GM23338 (cell line): ENCODE results near the gene ZFYVE21. TPM values are rescaled to one million over a fixed set of nuclear protein-coding genes. Genes with fewer than 3 reads are reported as not detected.

Experiments
- ATAC-seq: fragments of 200-7000 bp; cut with Tn5 transposase; 3 replicates; pipeline ENCODE4 v1.9.1; 2020
- DNase-seq: peaks from one replicate; pipeline ENCODE4 v3.0.0-alpha.2; 2015; ENCODE audit warnings: low spot score
- H2AFZ ChIP-seq: fragments of 200-600 bp; sonication (generic); 2 replicates; pipeline ENCODE4 v1.8.0; 2016; ENCODE audit warnings: antibody characterized with exemption, mild to moderate bottlenecking, moderate library complexity
- H3F3A ChIP-seq: fragments of 200-600 bp; sonication (generic); replicated peaks from 2 replicates; pipeline ENCODE4 v1.8.0; 2017; ENCODE audit warnings: antibody characterized with exemption, mixed run types, low read depth
- H3K27ac ChIP-seq: fragments of 200-600 bp; sonication (generic); 2 replicates; pipeline ENCODE4 v1.6.1; 2016; ENCODE audit warnings: low read depth
- H3K27me3 ChIP-seq: fragments of 200-600 bp; sonication (generic); 2 replicates; pipeline ENCODE4 v1.8.0; 2016; ENCODE audit warnings: mild to moderate bottlenecking, mixed run types, moderate library complexity; ENCODE audit not compliant: insufficient read depth
- H3K36me3 ChIP-seq: fragments of 200-600 bp; sonication (generic); 2 replicates; pipeline ENCODE4 v1.8.0; 2016; ENCODE audit warnings: mild to moderate bottlenecking; ENCODE audit not compliant: insufficient read depth
- H3K4me1 ChIP-seq: fragments of 200-600 bp; sonication (generic); 2 replicates; pipeline ENCODE4 v1.8.0; 2016; ENCODE audit warnings: mild to moderate bottlenecking, moderate library complexity; ENCODE audit not compliant: insufficient read depth
- H3K4me2 ChIP-seq: fragments of 200-600 bp; sonication (generic); 2 replicates; pipeline ENCODE4 v1.7.1; 2017; ENCODE audit warnings: mixed run types
- H3K4me3 ChIP-seq: fragments of 200-600 bp; sonication (generic); 2 replicates; pipeline ENCODE4 v1.6.1; 2016; ENCODE audit warnings: mixed run types
- H3K79me2 ChIP-seq: fragments of 200-600 bp; sonication (generic); replicated peaks from 2 replicates; pipeline ENCODE4 v1.8.0; 2017; ENCODE audit warnings: mild to moderate bottlenecking; ENCODE audit not compliant: insufficient read depth
- H3K9me2 ChIP-seq: fragments of 200-600 bp; sonication (generic); 2 replicates; pipeline ENCODE4 v1.8.0; 2017; ENCODE audit not compliant: insufficient read depth
- H4K20me1 ChIP-seq: fragments of 200-600 bp; sonication (generic); replicated peaks from 2 replicates; pipeline ENCODE4 v1.8.0; 2017; ENCODE audit warnings: mild to moderate bottlenecking; ENCODE audit not compliant: insufficient read depth
- H3K27ac Mint-ChIP-seq: 2 replicates; pipeline ENCODE4 v1.8.0; 2020; ENCODE audit warnings: inconsistent platforms, mild to moderate bottlenecking, moderate library complexity, mixed read lengths
- H3K27me3 Mint-ChIP-seq: 3 replicates; pipeline ENCODE4 v1.8.0; 2022; ENCODE audit warnings: low read depth, mild to moderate bottlenecking, moderate library complexity, mixed read lengths, inconsistent platforms; ENCODE audit not compliant: insufficient read depth, poor library complexity
- H3K36me3 Mint-ChIP-seq: 3 replicates; pipeline ENCODE4 v1.8.0; 2021; ENCODE audit warnings: low read depth, mild to moderate bottlenecking, inconsistent platforms, moderate library complexity, mixed read lengths
- H3K4me1 Mint-ChIP-seq: 3 replicates; pipeline ENCODE4 v1.8.0; 2020; ENCODE audit warnings: mild to moderate bottlenecking, inconsistent platforms, mixed read lengths
- H3K4me3 Mint-ChIP-seq: 3 replicates; pipeline ENCODE4 v1.8.0; 2021; ENCODE audit warnings: moderate library complexity, mild to moderate bottlenecking, inconsistent platforms, mixed read lengths
- H3K9me3 Mint-ChIP-seq: 3 replicates; pipeline ENCODE4 v1.8.0; 2020; ENCODE audit warnings: moderate library complexity, mild to moderate bottlenecking, inconsistent platforms, mixed read lengths
- CREB1 ChIP-seq: fragments of 250-450 bp; sonication (Bioruptor Pico); IDR thresholded peaks from 2 replicates; pipeline ENCODE4 v1.5.0; 2020; ENCODE audit warnings: low read depth, mild to moderate bottlenecking, moderate library complexity
- ETS1 ChIP-seq: IDR thresholded peaks from 2 replicates; pipeline ENCODE4 v1.6.1; 2016; ENCODE audit warnings: antibody characterized with exemption
- EZH2phosphoT487 ChIP-seq: fragments of 200-600 bp; sonication (generic); IDR thresholded peaks from one replicate; pipeline ENCODE4 v1.8.1; 2018; ENCODE audit warnings: antibody characterized with exemption; ENCODE audit not compliant: unreplicated experiment
- JUNB ChIP-seq: IDR thresholded peaks from one replicate; pipeline ENCODE4 v1.6.1; 2016; ENCODE audit warnings: antibody characterized with exemption; ENCODE audit not compliant: unreplicated experiment
- NANOG ChIP-seq: IDR thresholded peaks from 2 replicates; pipeline ENCODE4 v1.6.1; 2016; ENCODE audit warnings: antibody characterized with exemption, borderline replicate concordance
- POLR2AphosphoS5 ChIP-seq: IDR thresholded peaks from 2 replicates; pipeline ENCODE4 v1.6.1; 2016; ENCODE audit warnings: antibody characterized with exemption, low read depth
- REST ChIP-seq: IDR thresholded peaks from one replicate; pipeline ENCODE4 v1.6.1; 2018; ENCODE audit warnings: antibody characterized with exemption; ENCODE audit not compliant: unreplicated experiment
- STAT1 ChIP-seq: IDR thresholded peaks from one replicate; pipeline ENCODE4 v1.6.1; 2016; ENCODE audit warnings: antibody characterized with exemption; ENCODE audit not compliant: unreplicated experiment
- ZNF114 ChIP-seq: fragments of 250-450 bp; sonication (Bioruptor Pico); IDR thresholded peaks from 2 replicates; pipeline ENCODE4 v1.5.0; 2020; ENCODE audit warnings: mild to moderate bottlenecking, moderate library complexity
- ZNF331 ChIP-seq: fragments of 250-450 bp; sonication (Bioruptor Pico); IDR thresholded peaks from 2 replicates; pipeline ENCODE4 v1.5.0; 2020; ENCODE audit warnings: low read depth, mild to moderate bottlenecking, moderate library complexity
- ZNF462 ChIP-seq: fragments of 250-450 bp; sonication (Bioruptor Pico); IDR thresholded peaks from 2 replicates; pipeline ENCODE4 v1.5.0; 2020; ENCODE audit warnings: mild to moderate bottlenecking, moderate library complexity
- polyA plus RNA-seq: library from polyadenylated mRNA; unstranded; fragments of >200 nt; fragmentation: Nextera tagmentation; extraction: Ambion mirVana; gene quantifications from 2 replicates; pipeline ENCODE4 v1.2.1, GENCODE V29; 2016
- total RNA-seq: library from RNA; depleted of rRNA; stranded (reverse); fragments of >200 nt; shearing (Covaris generic); gene quantifications from 2 replicates; pipeline ENCODE4 v1.2.3, GENCODE V29; 2014

The ZFYVE21 gene
- total and polyA plus RNA-seq, 2 experiments from 2014 or later = 88.0 to 89.6 TPM

- TF ChIP-seq REST = no peak
- no peak for TF ChIP-seq CREB1
These were observed 26.4 kb upstream of the ZFYVE21 start (continued) for GRCh38 chr14:103688906-103689902.

- Histone ChIP-seq H3K4me1 (no peaks in the 10 kb centered on the region), H3K36me3 (peaks cover 28% of the 10 kb centered on the region), H3K27me3 (no peaks in the 10 kb centered on the region), H3F3A (peaks cover 7% of the 10 kb centered on the region), H3K4me2 (no peak overlapping the region), H3K27ac (no peak overlapping the region), H2AFZ (no peak overlapping the region), H3K4me3 (no peak overlapping the region), H3K79me2 (peaks cover 32% of the 10 kb centered on the region), H3K9me2 (no peaks in the 10 kb centered on the region), H4K20me1 (peaks cover 17% of the 10 kb centered on the region)
- DNase-seq (no peak), ATAC-seq (no peak)
- no peaks in the 10 kb centered on the region for H3K9me3 Mint-ChIP-seq
- H3K4me3 Mint-ChIP-seq = no peak overlapping the region
- peaks cover 51% of the 10 kb centered on the region for H3K36me3 Mint-ChIP-seq
- H3K4me1 Mint-ChIP-seq = peaks cover 4% of the 10 kb centered on the region
- H3K27ac Mint-ChIP-seq = no peak overlapping the region
- peaks cover 5% of the 10 kb centered on the region for H3K27me3 Mint-ChIP-seq
- TF ChIP-seq ZNF331 (CRISPR knock-in tag) = no peak
- TF ChIP-seq ZNF114 (CRISPR knock-in tag) = no peak
- no peak for TF ChIP-seq POLR2AphosphoS5
- no peak for TF ChIP-seq CREB1
- TF ChIP-seq EZH2phosphoT487 = no peak
- TF ChIP-seq STAT1 = no peak
- TF ChIP-seq ETS1 = no peak
- TF ChIP-seq JUNB = no peak
- TF ChIP-seq NANOG = no peak
- no peak for TF ChIP-seq ZNF462 (CRISPR knock-in tag)
These were observed 25.3 kb upstream of the ZFYVE21 start for GRCh38 chr14:103690332-103690731.
